Measurements from ENCODE around the gene MDC1. TPM values are rescaled to one million over a fixed set of nuclear protein-coding genes. Genes with fewer than 3 reads are reported as not detected.
A peak's percentile ranks its signal among the peaks of the same experiment; 100 is the strongest.
"Not testable (repeated sequence)": the region's sequence is repeated elsewhere in the genome, so short reads cannot be mapped to it uniquely, and the experiment has no call there.

MDC1 gene
- total and polyA plus RNA-seq, 2 donors (not counting 3 experiments of a cell fraction or from before 2014, with no cell fraction given), result 16.8 to 42.3 TPM

GRCh38 chr6:30724906-30725667 lies 8.0 kb upstream of the MDC1 start:
- DNase-seq (ENCODE audit: low read depth, low spot score) (no peak), FAIRE-seq (peak; percentile 24)
- no peak overlapping the region for H2AFZ ChIP-seq (ENCODE audit: low read depth, low read length)
- peaks cover 7% of the 10 kb centered on the region for H4K20me1 ChIP-seq (replicated peaks; ENCODE audit: control insufficient read depth, extremely low read depth, insufficient read depth, low read length)
- TF ChIP-seq GATA2 (IDR thresholded peaks at IDR 0.05; ENCODE audit: insufficient read depth, insufficient read length, low read depth, low read length) (peak; percentile 30), CTCF (IDR thresholded peaks at IDR 0.05; ENCODE audit: extremely low read depth in 1 of 2, insufficient read depth in 1 of 2, low read depth in 1 of 2, low read length in 2 of 2) (no peak), POLR2AphosphoS5 (IDR thresholded peaks at IDR 0.05; ENCODE audit: insufficient read depth, low read depth, low read length) (peak; percentile 49), EZH2 (IDR thresholded peaks at IDR 0.05; ENCODE audit: borderline replicate concordance, low read depth, low read length, severe bottlenecking) (no peak), MYC (IDR thresholded peaks at IDR 0.05; ENCODE audit: low read depth, low read length) (no peak)
- no peak overlapping the region for H3K4me2 ChIP-seq (ENCODE audit: insufficient read depth, low read length)
- no peaks in the 10 kb centered on the region for H3K9me1 ChIP-seq (replicated peaks; ENCODE audit: control insufficient read depth, extremely low read depth, insufficient read depth, low read length)
- intact Hi-C loops (cut with micrococcal nuclease), result no loop called here
- H3K27me3 ChIP-seq (ENCODE audit: control insufficient read depth in 2 of 2, insufficient read depth in 2 of 2, low read length in 2 of 2), result no peaks in the 10 kb centered on the region
- H3K4me1 ChIP-seq (ENCODE audit: control insufficient read depth, extremely low read depth, insufficient read depth, low read length), result peaks cover 21% of the 10 kb centered on the region
- H3K79me2 ChIP-seq (ENCODE audit: control insufficient read depth, insufficient read depth, low read length), result peaks cover 50% of the 10 kb centered on the region
- dilution Hi-C loops (cut with MboI; ENCODE audit: extremely low pct_ligation_motif_present, low sequenced_read_pairs), result loop anchor here (25.0 kb wide), 1 partner anchor 162 kb away; the partner anchor contains the start of gene DDR1
- H3K36me3 ChIP-seq (ENCODE audit: control insufficient read depth in 2 of 2, extremely low read depth in 1 of 2, insufficient read depth in 2 of 2, low read length in 2 of 2), result peaks cover 16 to 35% of the 10 kb centered on the region in 2 experiments
- POLR2A ChIA-PET, result interaction anchor here (0.5 to 0.6 kb wide), 2 partner anchors 50 to 110 kb away, joined by 3 read pairs; no protein-coding TSS in a partner anchor
- CTCF ChIA-PET, result interaction anchor here (0.8 to 9.2 kb wide), 5 partner anchors 40 to 362 kb away, joined by 3 to 296 read pairs (median 4); no protein-coding TSS in a partner anchor
- H3K9ac ChIP-seq (replicated peaks; ENCODE audit: extremely low read depth, insufficient read depth, low read length), result no peak overlapping the region
- no TSS peak for BruUV-seq (replicated peaks)
- no peak overlapping the region for H3K4me3 ChIP-seq (replicated peaks in 1 of 3; ENCODE audit: insufficient read depth in 1 of 3, low read depth in 1 of 3, low read length in 3 of 3)
- no peak overlapping the region for H3K27ac ChIP-seq (ENCODE audit: insufficient read depth, low read depth, low read length)
- no peaks in the 10 kb centered on the region for H3K9me3 ChIP-seq (replicated peaks; ENCODE audit: control insufficient read depth, insufficient read depth, low read length)

- H3K4me1 ChIP-seq (ENCODE audit: control insufficient read depth, extremely low read depth, insufficient read depth, low read length), result peaks cover 26% of the 10 kb centered on the region
- H3K9me3 ChIP-seq (replicated peaks; ENCODE audit: control insufficient read depth, insufficient read depth, low read length); H2AFZ ChIP-seq (ENCODE audit: low read depth, low read length); intact Hi-C loops (cut with micrococcal nuclease); H3K4me3 ChIP-seq (replicated peaks in 1 of 3; ENCODE audit: insufficient read depth in 1 of 3, low read depth in 1 of 3, low read length in 3 of 3); dilution Hi-C loops (cut with MboI; ENCODE audit: extremely low pct_ligation_motif_present, low sequenced_read_pairs); H3K9ac ChIP-seq (replicated peaks; ENCODE audit: extremely low read depth, insufficient read depth, low read length); H4K20me1 ChIP-seq (replicated peaks; ENCODE audit: control insufficient read depth, extremely low read depth, insufficient read depth, low read length); H3K27ac ChIP-seq (ENCODE audit: insufficient read depth, low read depth, low read length); DNase-seq (ENCODE audit: low read depth, low spot score); H3K9me1 ChIP-seq (replicated peaks; ENCODE audit: control insufficient read depth, extremely low read depth, insufficient read depth, low read length); H3K27me3 ChIP-seq (ENCODE audit: control insufficient read depth in 2 of 2, insufficient read depth in 2 of 2, low read length in 2 of 2): not testable (repeated sequence)
- H3K36me3 ChIP-seq (ENCODE audit: control insufficient read depth in 2 of 2, extremely low read depth in 1 of 2, insufficient read depth in 2 of 2, low read length in 2 of 2), result peaks cover 16 to 31% of the 10 kb centered on the region in 2 experiments
- ChIA-PET CTCF (interaction anchor here (0.8 to 9.2 kb wide), 10 partner anchors 18 to 363 kb away, joined by 3 to 296 read pairs (median 5); partner anchors contain the start of gene FLOT1), POLR2A (interaction anchor here (0.6 kb wide), 1 partner anchor 49 kb away, joined by 3 read pairs; no protein-coding TSS in a partner anchor)
- peaks cover 55% of the 10 kb centered on the region for H3K79me2 ChIP-seq (ENCODE audit: control insufficient read depth, insufficient read depth, low read length)
- BruUV-seq (replicated peaks), result TSS peak; percentile 29
- peak; percentile 59 for FAIRE-seq
- peak overlapping the region; percentile 89 for H3K4me2 ChIP-seq (ENCODE audit: insufficient read depth, low read length)
These were observed 7.0 kb upstream of the MDC1 start for GRCh38 chr6:30723843-30724741.

Data from endothelial cell of umbilical vein (primary cell).